ENCODE data around the gene TMEM233. TPM values are rescaled to one million over a fixed set of nuclear protein-coding genes. Genes with fewer than 3 reads are reported as not detected.

TMEM233 gene
- total and polyA plus RNA-seq, 4 donors, result 0.13 to 0.80 (median 0.31) TPM

DNA sequence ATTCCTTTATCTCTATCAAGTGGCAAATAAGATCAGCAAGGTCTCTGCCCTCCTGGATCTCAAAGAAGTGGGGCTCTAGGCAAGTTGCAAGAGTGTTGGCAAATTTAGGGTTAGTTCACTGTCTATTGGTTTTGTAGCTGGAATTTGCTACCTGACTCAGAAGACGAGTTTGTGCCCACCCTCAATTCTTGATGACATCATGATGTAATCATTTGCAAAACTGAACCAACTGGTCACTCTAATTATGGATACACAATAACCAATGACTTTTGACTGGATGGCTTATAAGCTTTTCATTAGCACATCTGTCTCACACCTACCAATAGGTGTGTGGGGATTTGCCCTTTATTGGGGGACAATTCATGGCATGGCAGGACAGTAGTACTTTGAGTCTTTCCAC, 4.6 kb downstream of the TMEM233 start:
- Histone ChIP-seq H3K27me3 (ENCODE audit: control insufficient read depth in 3 of 3, insufficient read depth in 3 of 3, low read length in 2 of 3) (peaks cover 0 to 36% (median 23%) of the 10 kb centered on the region in 3 donors), H3K36me3 (ENCODE audit: control insufficient read depth in 4 of 4, insufficient read depth in 4 of 4, low read length in 4 of 4) (no peaks in the 10 kb centered on the region), H3K9me3 (ENCODE audit: control insufficient read depth in 4 of 4, insufficient read depth in 3 of 4, low read length in 3 of 4) (peaks cover 0 to 5% (median 0%) of the 10 kb centered on the region in 4 donors), H3K27ac (ENCODE audit: low read depth in 1 of 2, low read length in 1 of 2) (no peak overlapping the region), H3K4me3 (no peak overlapping the region), H3K9ac (ENCODE audit: insufficient read depth in 1 of 2, low read length in 2 of 2) (no peak overlapping the region), H3K4me1 (ENCODE audit: control insufficient read depth in 5 of 5, insufficient read depth in 5 of 5, low read length in 5 of 5) (peaks cover 0 to 10% (median 0%) of the 10 kb centered on the region in 5 donors)
- DNase-seq (no peak), ATAC-seq (ENCODE audit: insufficient read depth, low FRiP score) (no peak)
- TF ChIP-seq, protein P1, sequence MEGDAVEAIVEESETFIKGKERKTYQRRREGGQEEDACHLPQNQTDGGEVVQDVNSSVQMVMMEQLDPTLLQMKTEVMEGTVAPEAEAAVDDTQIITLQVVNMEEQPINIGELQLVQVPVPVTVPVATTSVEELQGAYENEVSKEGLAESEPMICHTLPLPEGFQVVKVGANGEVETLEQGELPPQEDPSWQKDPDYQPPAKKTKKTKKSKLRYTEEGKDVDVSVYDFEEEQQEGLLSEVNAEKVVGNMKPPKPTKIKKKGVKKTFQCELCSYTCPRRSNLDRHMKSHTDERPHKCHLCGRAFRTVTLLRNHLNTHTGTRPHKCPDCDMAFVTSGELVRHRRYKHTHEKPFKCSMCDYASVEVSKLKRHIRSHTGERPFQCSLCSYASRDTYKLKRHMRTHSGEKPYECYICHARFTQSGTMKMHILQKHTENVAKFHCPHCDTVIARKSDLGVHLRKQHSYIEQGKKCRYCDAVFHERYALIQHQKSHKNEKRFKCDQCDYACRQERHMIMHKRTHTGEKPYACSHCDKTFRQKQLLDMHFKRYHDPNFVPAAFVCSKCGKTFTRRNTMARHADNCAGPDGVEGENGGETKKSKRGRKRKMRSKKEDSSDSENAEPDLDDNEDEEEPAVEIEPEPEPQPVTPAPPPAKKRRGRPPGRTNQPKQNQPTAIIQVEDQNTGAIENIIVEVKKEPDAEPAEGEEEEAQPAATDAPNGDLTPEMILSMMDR (IDR thresholded peaks at IDR 0.05; ENCODE audit: control extremely low read depth, extremely low read depth), result no peak
- WGBS, 2 donors, result 80 to 85% methylated on average over 1 of the region's 1 CpG

DNA sequence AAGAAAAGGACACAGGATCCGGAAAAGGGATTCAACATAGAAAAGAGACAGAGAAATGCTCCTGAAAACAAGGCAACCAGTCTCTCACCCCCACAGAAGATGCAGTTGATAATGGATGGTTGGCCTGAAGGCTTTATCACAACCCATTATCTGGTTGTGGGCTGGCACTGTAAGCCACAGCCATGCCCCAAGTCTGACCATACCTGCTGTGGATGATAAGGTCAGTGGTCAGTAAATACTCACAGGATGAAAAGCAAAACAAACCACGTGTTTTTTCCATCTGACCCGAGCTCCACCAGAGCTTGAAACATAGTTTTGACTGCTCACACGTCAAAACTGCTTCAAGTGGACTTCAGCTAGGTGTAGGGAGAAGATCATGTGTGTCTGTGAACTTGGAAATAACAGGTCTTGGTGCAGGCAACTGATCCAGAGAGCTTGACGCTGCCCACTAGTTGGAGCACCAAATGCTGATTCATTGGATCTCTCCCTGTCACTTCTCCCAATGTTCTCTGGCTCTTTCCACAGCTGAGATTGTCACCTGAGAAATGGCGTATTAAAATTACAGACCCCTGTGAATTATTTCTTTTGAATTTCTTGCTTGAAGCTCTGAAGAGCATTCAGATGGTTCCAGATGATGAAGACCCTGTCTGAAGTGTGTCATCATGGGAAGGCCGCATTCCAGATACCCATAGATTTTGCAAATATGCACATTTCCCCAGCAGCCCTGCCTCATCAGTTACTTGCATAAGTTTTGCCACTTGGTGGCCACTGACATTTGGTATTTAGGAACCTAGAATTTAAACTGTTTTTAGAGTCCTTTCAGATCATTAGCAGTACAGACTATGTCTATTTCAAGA, 8.5 kb downstream of the TMEM233 start:
- DNase-seq, result no peak
- no peaks in the 10 kb centered on the region for H3K36me3 ChIP-seq (ENCODE audit: control insufficient read depth in 4 of 4, insufficient read depth in 4 of 4, low read length in 4 of 4)
- TF ChIP-seq, protein P1 (IDR thresholded peaks at IDR 0.05; ENCODE audit: control extremely low read depth, extremely low read depth), result no peak

DNA sequence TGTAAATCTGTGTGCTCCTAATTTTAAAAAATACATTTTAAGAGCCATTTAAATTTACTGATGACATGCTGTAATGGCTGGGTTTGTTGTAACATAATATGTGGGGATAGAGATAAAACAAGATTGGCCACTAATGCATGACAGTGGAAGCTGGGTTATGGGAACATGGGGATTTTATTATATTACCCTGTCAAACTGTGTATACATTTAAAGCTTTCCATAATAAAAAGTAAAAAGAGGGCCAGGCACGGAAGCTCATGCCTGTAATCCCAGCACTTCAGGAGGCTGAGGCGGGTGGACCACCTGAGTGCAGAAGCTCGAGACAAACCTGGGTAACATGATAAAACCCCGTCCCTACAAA, 9.1 kb downstream of the TMEM233 start:
- TF ChIP-seq, protein P1 (IDR thresholded peaks at IDR 0.05; ENCODE audit: control extremely low read depth, extremely low read depth), result no peak
- Histone ChIP-seq H3K4me3 (no peak overlapping the region), H3K9ac (ENCODE audit: insufficient read depth in 1 of 2, low read length in 2 of 2) (no peak overlapping the region), H3K27me3 (ENCODE audit: control insufficient read depth in 3 of 3, insufficient read depth in 3 of 3, low read length in 2 of 3) (peaks cover 0 to 2% (median 0%) of the 10 kb centered on the region in 3 donors), H3K36me3 (ENCODE audit: control insufficient read depth in 4 of 4, insufficient read depth in 4 of 4, low read length in 4 of 4) (no peaks in the 10 kb centered on the region), H3K9me3 (ENCODE audit: control insufficient read depth in 4 of 4, insufficient read depth in 3 of 4, low read length in 3 of 4) (no peaks in the 10 kb centered on the region), H3K27ac (ENCODE audit: low read depth in 1 of 2, low read length in 1 of 2) (no peak overlapping the region), H3K4me1 (ENCODE audit: control insufficient read depth in 5 of 5, insufficient read depth in 5 of 5, low read length in 5 of 5) (peaks cover 0 to 4% (median 0%) of the 10 kb centered on the region in 5 donors)
- 91% methylated on average over 4 of the region's 4 CpGs for WGBS, 2 donors
- ATAC-seq (ENCODE audit: insufficient read depth, low FRiP score) (no peak), DNase-seq (no peak)

More for the DNA sequence above, 8.5 kb downstream of the TMEM233 start:
- Histone ChIP-seq H3K27ac (ENCODE audit: low read depth in 1 of 2, low read length in 1 of 2) (no peak overlapping the region), H3K9ac (ENCODE audit: insufficient read depth in 1 of 2, low read length in 2 of 2) (no peak overlapping the region), H3K4me1 (ENCODE audit: control insufficient read depth in 5 of 5, insufficient read depth in 5 of 5, low read length in 5 of 5) (peaks cover 0 to 4% (median 0%) of the 10 kb centered on the region in 5 donors), H3K27me3 (ENCODE audit: control insufficient read depth in 3 of 3, insufficient read depth in 3 of 3, low read length in 2 of 3) (peaks cover 0 to 2% (median under 1%) of the 10 kb centered on the region in 3 donors), H3K9me3 (ENCODE audit: control insufficient read depth in 4 of 4, insufficient read depth in 3 of 4, low read length in 3 of 4) (no peaks in the 10 kb centered on the region), H3K4me3 (no peak overlapping the region)
- 66 to 67% methylated on average over 7 of the region's 7 CpGs for WGBS, 2 donors
- no peak for ATAC-seq (ENCODE audit: insufficient read depth, low FRiP score)
